Glutamatergic neuron (in vitro differentiated cells): ENCODE data around the gene PCDH9. TPM values are rescaled to one million over a fixed set of nuclear protein-coding genes. Genes with fewer than 3 reads are reported as not detected.

Experiments
- DNase-seq: peaks from one replicate; pipeline ENCODE4 v3.0.0; 2022
- H3K27ac Mint-ChIP-seq: one replicate; pipeline ENCODE4 v1.8.0; 2020; ENCODE audit warnings: mild to moderate bottlenecking, mixed read lengths, inconsistent platforms; ENCODE audit not compliant: unreplicated experiment
- H3K27me3 Mint-ChIP-seq: one replicate; pipeline ENCODE4 v1.8.0; 2020; ENCODE audit warnings: mild to moderate bottlenecking, moderate library complexity, mixed read lengths, inconsistent platforms; ENCODE audit not compliant: unreplicated experiment
- H3K36me3 Mint-ChIP-seq: one replicate; pipeline ENCODE4 v1.8.0; 2020; ENCODE audit warnings: mild to moderate bottlenecking, mixed read lengths, inconsistent platforms; ENCODE audit not compliant: unreplicated experiment
- H3K4me1 Mint-ChIP-seq: one replicate; pipeline ENCODE4 v1.8.0; 2020; ENCODE audit warnings: mild to moderate bottlenecking, low read depth, mixed read lengths, inconsistent platforms; ENCODE audit not compliant: unreplicated experiment
- H3K4me3 Mint-ChIP-seq: one replicate; pipeline ENCODE4 v1.8.0; 2020; ENCODE audit warnings: mild to moderate bottlenecking, mixed read lengths, inconsistent platforms; ENCODE audit not compliant: unreplicated experiment
- H3K9me3 Mint-ChIP-seq: one replicate; pipeline ENCODE4 v1.8.0; 2020; ENCODE audit warnings: mild to moderate bottlenecking, moderate library complexity, mixed read lengths, inconsistent platforms; ENCODE audit not compliant: unreplicated experiment
- total RNA-seq: library from RNA; stranded (reverse); fragmentation: NEBNext Ultra II Directional; extraction: Animal tissue kit (Norgen Biotek cat#: 25700); gene quantifications from one replicate; pipeline ENCODE4 v1.2.1, GENCODE V29; 2021; ENCODE audit not compliant: unreplicated experiment
- TF ChIP-seq, protein P1 (sequence below): fragments of 200-600 bp; sonication (generic); IDR thresholded peaks from one replicate; pipeline ENCODE4 v1.5.0; 2021; ENCODE audit not compliant: partially characterized antibody, unreplicated experiment

The PCDH9 gene
- total RNA-seq, 1 donor from 2014 or later: 43.3 TPM

DNA sequence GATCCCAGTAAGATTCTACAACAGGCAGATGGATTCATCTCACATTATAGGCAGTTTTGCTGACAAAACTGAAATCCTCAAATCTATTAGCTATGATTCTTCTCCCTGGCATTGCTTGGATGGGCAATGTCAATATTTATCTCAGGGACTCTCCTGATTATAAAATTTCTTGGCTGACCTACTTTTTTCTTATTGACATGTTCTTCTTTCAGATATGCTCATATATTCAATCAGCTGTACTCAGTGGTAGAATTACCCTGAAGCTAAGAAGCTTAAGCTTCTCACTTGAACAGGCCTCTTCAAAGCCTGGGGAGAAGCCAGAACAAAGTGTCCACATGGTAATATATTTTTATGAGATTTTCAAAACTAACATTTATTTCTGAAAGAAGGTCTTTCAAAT, 513.6 kb downstream of the PCDH9 start:
- H3K27ac Mint-ChIP-seq: no peak overlapping the region
- H3K36me3 Mint-ChIP-seq: no peaks in the 10 kb centered on the region
- no peak overlapping the region for H3K4me3 Mint-ChIP-seq
- no peaks in the 10 kb centered on the region for H3K27me3 Mint-ChIP-seq
- TF ChIP-seq, protein P1, sequence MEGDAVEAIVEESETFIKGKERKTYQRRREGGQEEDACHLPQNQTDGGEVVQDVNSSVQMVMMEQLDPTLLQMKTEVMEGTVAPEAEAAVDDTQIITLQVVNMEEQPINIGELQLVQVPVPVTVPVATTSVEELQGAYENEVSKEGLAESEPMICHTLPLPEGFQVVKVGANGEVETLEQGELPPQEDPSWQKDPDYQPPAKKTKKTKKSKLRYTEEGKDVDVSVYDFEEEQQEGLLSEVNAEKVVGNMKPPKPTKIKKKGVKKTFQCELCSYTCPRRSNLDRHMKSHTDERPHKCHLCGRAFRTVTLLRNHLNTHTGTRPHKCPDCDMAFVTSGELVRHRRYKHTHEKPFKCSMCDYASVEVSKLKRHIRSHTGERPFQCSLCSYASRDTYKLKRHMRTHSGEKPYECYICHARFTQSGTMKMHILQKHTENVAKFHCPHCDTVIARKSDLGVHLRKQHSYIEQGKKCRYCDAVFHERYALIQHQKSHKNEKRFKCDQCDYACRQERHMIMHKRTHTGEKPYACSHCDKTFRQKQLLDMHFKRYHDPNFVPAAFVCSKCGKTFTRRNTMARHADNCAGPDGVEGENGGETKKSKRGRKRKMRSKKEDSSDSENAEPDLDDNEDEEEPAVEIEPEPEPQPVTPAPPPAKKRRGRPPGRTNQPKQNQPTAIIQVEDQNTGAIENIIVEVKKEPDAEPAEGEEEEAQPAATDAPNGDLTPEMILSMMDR: no peak
- no peaks in the 10 kb centered on the region for H3K4me1 Mint-ChIP-seq
- H3K9me3 Mint-ChIP-seq: no peaks in the 10 kb centered on the region
- DNase-seq: no peak

DNA sequence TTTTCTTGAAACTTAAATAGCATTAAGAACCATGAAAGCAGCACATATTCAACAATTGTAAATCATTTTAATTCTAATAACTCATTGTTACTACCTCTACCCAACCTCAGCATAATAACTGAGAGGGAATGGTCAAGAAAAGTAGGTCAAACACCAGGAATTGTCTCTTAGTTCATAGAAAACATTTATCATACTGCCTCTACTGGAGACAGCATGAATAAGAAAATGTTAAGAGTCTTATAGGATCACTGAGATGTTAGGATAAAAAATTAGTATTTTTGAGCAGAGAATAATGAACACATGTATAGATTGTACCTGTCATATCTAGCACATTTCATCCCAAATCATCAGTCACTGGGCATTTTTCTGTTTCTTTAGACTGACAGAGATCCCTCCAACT, 515.3 kb downstream of the PCDH9 start:
- no peak for DNase-seq
- Mint-ChIP-seq H3K27ac (no peak overlapping the region), H3K36me3 (no peaks in the 10 kb centered on the region), H3K4me1 (no peaks in the 10 kb centered on the region), H3K9me3 (no peaks in the 10 kb centered on the region), H3K27me3 (no peaks in the 10 kb centered on the region), H3K4me3 (no peak overlapping the region)
- TF ChIP-seq, protein P1: no peak

DNA sequence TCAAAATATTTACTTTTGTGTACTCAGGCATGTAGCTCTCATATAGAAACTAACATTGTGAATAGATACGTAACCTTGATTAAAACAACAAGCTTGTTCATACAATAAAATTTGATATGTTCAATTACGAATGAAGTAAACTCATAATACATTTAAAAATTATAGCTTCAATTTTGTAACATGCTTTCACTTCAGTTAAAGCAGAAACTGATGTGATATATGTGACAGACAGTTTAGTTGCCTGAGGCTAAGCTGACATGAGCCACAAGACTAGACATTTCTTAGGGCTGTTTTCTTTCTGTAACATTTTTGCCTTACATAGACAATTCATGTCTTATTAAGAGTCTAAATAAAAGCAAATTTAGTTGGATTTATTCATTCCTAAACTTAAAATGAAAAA, 526.0 kb downstream of the PCDH9 start:
- H3K4me3 Mint-ChIP-seq: no peak overlapping the region
- H3K27ac Mint-ChIP-seq: no peak overlapping the region
- no peaks in the 10 kb centered on the region for H3K27me3 Mint-ChIP-seq
- no peak for DNase-seq
- TF ChIP-seq, protein P1: no peak
- no peaks in the 10 kb centered on the region for H3K9me3 Mint-ChIP-seq
- H3K36me3 Mint-ChIP-seq: no peaks in the 10 kb centered on the region
- peaks cover 7% of the 10 kb centered on the region for H3K4me1 Mint-ChIP-seq

DNA sequence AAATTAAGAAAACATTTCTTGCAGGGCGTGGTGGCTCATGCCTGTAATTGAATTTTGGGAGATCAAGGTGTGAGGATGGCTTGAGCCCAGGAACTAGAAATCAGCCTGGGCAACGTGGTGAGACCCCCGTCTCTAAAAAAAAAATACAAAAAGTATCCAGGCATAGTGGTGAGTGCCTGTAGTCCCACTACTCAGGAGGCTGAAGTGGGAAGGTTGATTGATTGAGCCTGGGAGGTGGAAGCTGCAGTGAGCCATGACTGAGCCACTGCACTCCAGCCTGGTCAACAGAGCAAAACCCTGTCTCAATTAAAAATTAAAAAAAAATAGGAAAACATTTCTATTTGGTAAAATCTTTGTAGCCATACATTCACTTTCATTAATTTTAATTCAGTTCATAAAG, 526.5 kb downstream of the PCDH9 start:
- peaks cover 7% of the 10 kb centered on the region for H3K4me1 Mint-ChIP-seq
- no peaks in the 10 kb centered on the region for H3K27me3 Mint-ChIP-seq
- no peaks in the 10 kb centered on the region for H3K9me3 Mint-ChIP-seq
- H3K27ac Mint-ChIP-seq: no peak overlapping the region
- no peak overlapping the region for H3K4me3 Mint-ChIP-seq
- H3K36me3 Mint-ChIP-seq: no peaks in the 10 kb centered on the region
- DNase-seq: no peak
- TF ChIP-seq, protein P1: no peak

DNA sequence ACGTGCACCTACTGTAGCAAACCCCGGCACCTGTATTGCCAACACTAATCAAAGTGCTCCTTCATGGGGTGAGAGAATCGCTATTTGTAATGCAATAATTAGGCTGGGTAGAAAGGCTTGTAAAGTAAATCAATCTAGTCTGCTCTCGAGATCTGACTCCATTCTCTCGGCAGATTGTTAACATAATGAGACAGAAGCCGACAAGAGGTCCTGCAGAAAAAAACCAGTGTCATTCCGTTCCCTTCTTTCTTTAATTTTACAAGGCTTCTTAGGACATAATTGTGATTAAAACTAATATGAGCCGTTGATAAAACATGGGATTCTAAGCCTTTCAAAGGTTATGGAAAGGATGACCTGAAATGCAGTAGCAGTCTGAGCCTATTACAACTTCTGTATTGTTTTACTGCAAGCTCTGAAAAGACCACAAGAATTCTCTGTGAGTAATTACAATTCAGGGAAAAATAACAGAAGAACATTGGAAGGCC, 530.0 kb downstream of the PCDH9 start:
- H3K4me3 Mint-ChIP-seq: no peak overlapping the region
- H3K27me3 Mint-ChIP-seq: no peaks in the 10 kb centered on the region
- H3K4me1 Mint-ChIP-seq: peaks cover 7% of the 10 kb centered on the region
- no peak for DNase-seq
- no peaks in the 10 kb centered on the region for H3K36me3 Mint-ChIP-seq
- peak overlapping the region; percentile 62 for H3K27ac Mint-ChIP-seq
- no peaks in the 10 kb centered on the region for H3K9me3 Mint-ChIP-seq
- TF ChIP-seq, protein P1: no peak
